K562 (cell line): Measurements from ENCODE around the gene CCDC27. TPM values are rescaled to one million over a fixed set of nuclear protein-coding genes. Genes with fewer than 3 reads are reported as not detected.

Experiments used
- ATAC-seq: fragments of 200-7000 bp; cut with Tn5 transposase; 3 replicates; pipeline ENCODE4 v1.9.1; 2020; ENCODE audit warnings: moderate library complexity
- BruUV-seq: library from RNA; stranded (reverse); fragments of 400-500 nt; replicated peaks from 2 replicates; lab custom pipeline; 2021; lab: Mats Ljungman, UMichigan
- CTCF ChIA-PET: fragments of 300-600 bp; formaldehyde crosslinking; extraction: SDS; loops from one replicate; lab custom pipeline; 2021; ENCODE audit warnings: low intra/inter-chr PET ratio; lab: Yijun Ruan, JAX
- POLR2A ChIA-PET: fragments of 300-600, 350-650 bp; sonication (Branson Sonifier 250); formaldehyde crosslinking; extraction: SDS; loops from one replicate; lab custom pipeline; 2021; ENCODE audit warnings: antibody characterized with exemption, inconsistent platforms; lab: Yijun Ruan, JAX
- DNase-seq, 4 experiments: peaks; one replicate each; pipeline versions ENCODE4 v3.0.0 to v3.0.0-alpha.2; 2011 to 2018; ENCODE audit warnings: low spot score in 3 of 4, mixed read lengths in 3 of 4; ENCODE audit errors: extremely low read depth in 1 of 4
- FAIRE-seq: peaks from 2 replicates; lab custom pipeline; 2011; peaks lifted over from hg19 to GRCh38; lab: Jason Lieb, UNC
- H2AFZ ChIP-seq: 2 replicates; pipeline ENCODE4 v1.6.0; 2011; ENCODE audit warnings: low read depth, low read length, control low read depth, inconsistent platforms
- H3K27ac ChIP-seq: fragments of 200-600 bp; 3 replicates; pipeline ENCODE4 v1.8.0; 2011; ENCODE audit warnings: low read depth, mild to moderate bottlenecking, control low read depth, inconsistent platforms, low read length, moderate library complexity, mixed read lengths; ENCODE audit errors: extremely low read depth
- H3K27me3 ChIP-seq, 2 experiments: fragments of 300-600 bp in 1 of 2; 2 replicates in 1 of 2; 3 replicates in 1 of 2; pipeline versions ENCODE4 v1.6.0 to v1.8.0; 2011; ENCODE audit warnings: inconsistent platforms in 2 of 2, low read length in 2 of 2, mild to moderate bottlenecking in 1 of 2, mixed read lengths in 1 of 2, moderate library complexity in 1 of 2; ENCODE audit not compliant: control insufficient read depth in 2 of 2, insufficient read depth in 2 of 2
- H3K36me3 ChIP-seq: fragments of 300-600 bp; 3 replicates; pipeline ENCODE4 v1.8.0; 2011; ENCODE audit warnings: mild to moderate bottlenecking, low read length, inconsistent platforms; ENCODE audit not compliant: control insufficient read depth, insufficient read depth
- H3K4me1 ChIP-seq, 2 experiments: fragments of 200-600 bp in 1 of 2; replicated peaks in 1 of 2; 2 replicates in 1 of 2; 3 replicates in 1 of 2; pipeline versions ENCODE4 v1.5.1 to v1.8.0; 2011; ENCODE audit warnings: inconsistent platforms in 2 of 2, low read length in 2 of 2, mild to moderate bottlenecking in 1 of 2, mixed read lengths in 1 of 2, moderate library complexity in 1 of 2; ENCODE audit not compliant: control insufficient read depth in 2 of 2, insufficient read depth in 2 of 2
- H3K4me2 ChIP-seq: 2 replicates; pipeline ENCODE4 v1.6.1; 2011; ENCODE audit warnings: low read length, control low read depth, inconsistent platforms, mixed read lengths; ENCODE audit not compliant: insufficient read depth
- H3K4me3 ChIP-seq: fragments of 200-600 bp; sonication (generic), shearing (Covaris generic); 2 replicates; pipeline ENCODE4 v1.5.1; 2016; ENCODE audit warnings: control low read depth, inconsistent platforms
- H3K79me2 ChIP-seq: fragments of 200-600 bp; 3 replicates; pipeline ENCODE4 v1.8.0; 2011; ENCODE audit warnings: low read length, inconsistent platforms; ENCODE audit not compliant: control insufficient read depth, insufficient read depth
- H3K9ac ChIP-seq, 2 experiments: 2 replicates each; pipeline versions ENCODE4 v1.6.0 to v1.6.1; 2011; ENCODE audit warnings: low read depth in 2 of 2, low read length in 2 of 2, control low read depth in 1 of 2, inconsistent platforms in 1 of 2, mild to moderate bottlenecking in 1 of 2, mixed read lengths in 1 of 2; ENCODE audit not compliant: insufficient read depth in 1 of 2
- H3K9me1 ChIP-seq: one replicate; pipeline ENCODE4 v1.6.0; 2011; ENCODE audit warnings: inconsistent platforms, mild to moderate bottlenecking, low read length, moderate library complexity; ENCODE audit not compliant: control insufficient read depth, insufficient read depth
- H3K9me3 ChIP-seq: replicated peaks from 2 replicates; pipeline ENCODE4 v1.5.1; 2011; ENCODE audit warnings: low read depth, low read length, inconsistent platforms; ENCODE audit not compliant: control insufficient read depth, insufficient read depth
- H4K20me1 ChIP-seq: replicated peaks from 2 replicates; pipeline ENCODE4 v1.6.1; 2011; ENCODE audit warnings: low read length, inconsistent platforms, mixed read lengths; ENCODE audit not compliant: control insufficient read depth, insufficient read depth
- FOXP1 ChIP-seq: sonication (generic); formaldehyde crosslinking; IDR thresholded peaks from 2 replicates; pipeline ENCODE4 v1.8.0; 2022; ENCODE audit warnings: mild to moderate bottlenecking, missing genetic modification reagents
- GMEB1 ChIP-seq: fragments of 250-450 bp; sonication (Bioruptor Pico); IDR thresholded peaks from 2 replicates; pipeline ENCODE4 v1.4.0; 2020; ENCODE audit warnings: mild to moderate bottlenecking
- LCOR ChIP-seq: sonication (generic); formaldehyde crosslinking; IDR thresholded peaks from 2 replicates; pipeline ENCODE4 v1.8.0; 2022; ENCODE audit warnings: mild to moderate bottlenecking, missing genetic modification reagents
- POLR2G ChIP-seq: fragments of 200-400 bp; formaldehyde crosslinking; IDR thresholded peaks from 2 replicates; pipeline ENCODE4 v1.6.1; 2017; ENCODE audit warnings: low read depth, mild to moderate bottlenecking, antibody characterized with exemption, low read length, moderate library complexity
- WGBS: fragments of 100-300 bp; shearing (Covaris generic); methylation state at CpG from one replicate; pipeline ENCODE4 v1.1.6; 2016; ENCODE audit warnings: low coverage, mixed read lengths; ENCODE audit not compliant: insufficient coverage; ENCODE audit errors: missing lambda C conversion rate; 5-methylcytosine and 5-hydroxymethylcytosine counted together
- in situ Hi-C: fragments of 300-500 bp; cut with MboI; formaldehyde crosslinking; loops from 4 replicates; pipeline ENCODE4 v1.15.0; 2018; ENCODE audit warnings: inconsistent platforms, mixed read lengths
- intact Hi-C: fragments of 100-400 bp; cut with micrococcal nuclease; formaldehyde crosslinking; loops from 2 replicates; pipeline ENCODE4 v1.14.2; 2022
- polyA plus RNA-seq, 8 experiments: library from polyadenylated mRNA; depleted of rRNA in 4 of 8; stranded (reverse) in 5 of 8; unstranded in 3 of 8; fragments of >200 nt; fragmentation: Nextera tagmentation in 2 of 8; fragmentation: Illumina TruSeq in 1 of 8; extraction: Ambion mirVana in 2 of 8; extraction: Trizol in 1 of 8; gene quantifications; 2 replicates each; pipeline versions ENCODE4 v1.2.1 to v1.2.3, GENCODE V29; 2011 to 2014; ENCODE audit warnings: inconsistent platforms in 1 of 8, missing spikeins in 1 of 8
- total RNA-seq, 7 experiments: library from RNA; depleted of rRNA in 6 of 7; stranded (reverse); fragments of >200 nt in 6 of 7; fragmentation: Illumina TruSeq in 2 of 7; extraction: Trizol in 2 of 7; gene quantifications; 2 replicates each; pipeline versions ENCODE4 v1.2.1 to v1.2.3, GENCODE V29; 2011 to 2021; ENCODE audit warnings: low replicate concordance in 1 of 7
- TF ChIP-seq, protein P1 (sequence below): fragments of 450-650 bp; formaldehyde crosslinking; IDR thresholded peaks from 2 replicates; pipeline ENCODE4 v1.4.0; 2020; ENCODE audit warnings: mild to moderate bottlenecking

CCDC27 gene
- total and polyA plus RNA-seq, 9 of the 15 experiments (the other 6 are each of a cell fraction or from before 2014, with no cell fraction given): 0.01 to 0.04 TPM; not detected in 7

GRCh38 chr1:3740042-3740441 lies 12.2 kb upstream of the CCDC27 start (continued):
- TF ChIP-seq, protein P1, sequence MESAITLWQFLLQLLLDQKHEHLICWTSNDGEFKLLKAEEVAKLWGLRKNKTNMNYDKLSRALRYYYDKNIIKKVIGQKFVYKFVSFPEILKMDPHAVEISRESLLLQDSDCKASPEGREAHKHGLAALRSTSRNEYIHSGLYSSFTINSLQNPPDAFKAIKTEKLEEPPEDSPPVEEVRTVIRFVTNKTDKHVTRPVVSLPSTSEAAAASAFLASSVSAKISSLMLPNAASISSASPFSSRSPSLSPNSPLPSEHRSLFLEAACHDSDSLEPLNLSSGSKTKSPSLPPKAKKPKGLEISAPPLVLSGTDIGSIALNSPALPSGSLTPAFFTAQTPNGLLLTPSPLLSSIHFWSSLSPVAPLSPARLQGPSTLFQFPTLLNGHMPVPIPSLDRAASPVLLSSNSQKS: no peak
- TF ChIP-seq FOXP1 (CRISPR knock-in tag) (no peak), GMEB1 (CRISPR knock-in tag) (no peak)
- TF ChIP-seq, all 486 proteins: peak for 0

- TF ChIP-seq POLR2G (peak; percentile 27; the same call in 1 of the 2 replicates), LCOR (CRISPR knock-in tag) (no peak)
- TF ChIP-seq, all 486 proteins: peak for 1
- H3K36me3 ChIP-seq: peaks cover 87% of the 10 kb centered on the region; the same call in 2 of the 3 replicates
- CTCF ChIA-PET: no interaction called here
- H3K9me1 ChIP-seq: peaks cover 13% of the 10 kb centered on the region
- DNase-seq (no peak), ATAC-seq (no peak), FAIRE-seq (no peak)
- H3K79me2 ChIP-seq: peaks cover 12% of the 10 kb centered on the region
- intact Hi-C loops: no loop called here
- peaks cover 8 to 44% of the 10 kb centered on the region in 2 experiments; a peak in 4 of 5 replicates for H3K4me1 ChIP-seq
- no peak overlapping the region for H3K4me2 ChIP-seq
- in situ Hi-C loops: no loop called here
- POLR2A ChIA-PET: no interaction called here
- H3K27me3 ChIP-seq: no peaks in the 10 kb centered on the region
- no peak overlapping the region for H3K27ac ChIP-seq
- H4K20me1 ChIP-seq: peaks cover 9% of the 10 kb centered on the region; the same call in 1 of the 2 replicates
- H3K9ac ChIP-seq: no peak overlapping the region
- H3K4me3 ChIP-seq: no peak overlapping the region
- 88% methylated on average over 10 of the region's 13 CpGs for WGBS
- H2AFZ ChIP-seq: no peak overlapping the region
- no TSS peak for BruUV-seq
- H3K9me3 ChIP-seq: no peaks in the 10 kb centered on the region
Measured at GRCh38 chr1:3740752-3741151, 11.5 kb upstream of the CCDC27 start.
